ENCODE measurements around the gene SIRT5.
A peak's percentile ranks its signal among the peaks of the same experiment; 100 is the strongest.

SIRT5 gene

GRCh38 chr6:13553646-13554045 is 20.8 kb upstream of the SIRT5 start:
- DNase-seq (ENCODE audit: low read depth): no peak

GRCh38 chr6:13554929-13555333 is 19.5 kb upstream of the SIRT5 start:
- DNase-seq (ENCODE audit: low read depth): no peak

- DNase-seq (ENCODE audit: low read depth): no peak
These were observed 16.6 kb upstream of the SIRT5 start for GRCh38 chr6:13557841-13558240.

- DNase-seq (ENCODE audit: low read depth): no peak
These were observed 15.7 kb upstream of the SIRT5 start for GRCh38 chr6:13558718-13559117.

GRCh38 chr6:13559251-13559650 is 15.2 kb upstream of the SIRT5 start:
- DNase-seq (ENCODE audit: low read depth): no peak

- no peak for DNase-seq (ENCODE audit: low read depth)
These were observed 14.3 kb upstream of the SIRT5 start for GRCh38 chr6:13559968-13560650.

GRCh38 chr6:13560651-13561044 is 13.8 kb upstream of the SIRT5 start:
- no peak for DNase-seq (ENCODE audit: low read depth)

- DNase-seq (ENCODE audit: low read depth): no peak
These were observed 12.7 kb upstream of the SIRT5 start for GRCh38 chr6:13561624-13562267.

- DNase-seq (ENCODE audit: low read depth): no peak
These were observed 11.4 kb upstream of the SIRT5 start for GRCh38 chr6:13563009-13563408.

GRCh38 chr6:13565921-13566320 is 8.5 kb upstream of the SIRT5 start:
- no peak for DNase-seq (ENCODE audit: low read depth)

GRCh38 chr6:13566500-13566899 is 7.9 kb upstream of the SIRT5 start:
- DNase-seq (ENCODE audit: low read depth): no peak

GRCh38 chr6:13568970-13569369 is 5.4 kb upstream of the SIRT5 start:
- no peak for DNase-seq (ENCODE audit: low read depth)

- DNase-seq (ENCODE audit: low read depth): no peak
These were observed 2.2 kb upstream of the SIRT5 start for GRCh38 chr6:13572240-13572639.

GRCh38 chr6:13572951-13573654 is 1.3 kb upstream of the SIRT5 start:
- no peak for DNase-seq (ENCODE audit: low read depth)

GRCh38 chr6:13573669-13574110 is 711 bp upstream of the SIRT5 start:
- no peak for DNase-seq (ENCODE audit: low read depth)

- DNase-seq (ENCODE audit: low read depth): peak; percentile 86
These were observed 241 bp upstream of the SIRT5 start for GRCh38 chr6:13574149-13574570.

GRCh38 chr6:13575377-13575775 is 975 bp downstream of the SIRT5 start:
- DNase-seq (ENCODE audit: low read depth): peak; percentile 52

GRCh38 chr6:13576017-13576416 is 1.6 kb downstream of the SIRT5 start:
- DNase-seq (ENCODE audit: low read depth): no peak

- DNase-seq (ENCODE audit: low read depth): no peak
These were observed 3.5 kb downstream of the SIRT5 start for GRCh38 chr6:13577926-13578325.

GRCh38 chr6:13579911-13580310 is 5.5 kb downstream of the SIRT5 start:
- no peak for DNase-seq (ENCODE audit: low read depth)

GRCh38 chr6:13581700-13582229 is 7.4 kb downstream of the SIRT5 start:
- DNase-seq (ENCODE audit: low read depth): no peak

- DNase-seq (ENCODE audit: low read depth): no peak
These were observed 12.5 kb downstream of the SIRT5 start for GRCh38 chr6:13586603-13587542.
